Stimulated activated CD8-positive, alpha-beta memory T cell treated with anti-CD3 and anti-CD28 coated beads, Interleukin-7, amount 100 ng/mL, for 1 hour (primary cell): ENCODE data around the gene SNX17.
"Not testable (repeated sequence)": the region's sequence is repeated elsewhere in the genome, so short reads cannot be mapped to it uniquely, and the experiment has no call there.

Experiments used
- DNase-seq, 2 donors: peaks; one replicate each; pipeline ENCODE4 v3.0.0-alpha.2; 2020; ENCODE audit warnings: low read depth in 2 of 2

Gene SNX17

GRCh38 chr2:27370026-27370815 is at the start of gene SNX17, which contains the start of gene EIF2B4:
SNX17 (plus strand) TSS chr2:27370616; CDS start chr2:27370744, 128 bp downstream.
EIF2B4 (minus strand) TSS chr2:27370338; CDS start chr2:27370314, 24 bp downstream.
- DNase-seq: peak; percentile 97 to 98

- DNase-seq: no peak
Measured at GRCh38 chr2:27320958-27321543, 49.4 kb upstream of the SNX17 start.

- DNase-seq: no peak
Measured at GRCh38 chr2:27322301-27322765, 48.1 kb upstream of the SNX17 start.

GRCh38 chr2:27322766-27323595 is 47.4 kb upstream of the SNX17 start, which contains the start of gene MPV17:
MPV17 (minus strand) TSS chr2:27323097; CDS start chr2:27322517, 580 bp downstream.
- DNase-seq: peak; percentile 67 to 77

GRCh38 chr2:27323596-27324285 is 46.7 kb upstream of the SNX17 start:
- DNase-seq: no peak

GRCh38 chr2:27324720-27325119 is 45.7 kb upstream of the SNX17 start:
- DNase-seq: no peak

GRCh38 chr2:27335311-27335710 is 35.1 kb upstream of the SNX17 start:
- DNase-seq: no peak

GRCh38 chr2:27336173-27336572 is 34.2 kb upstream of the SNX17 start:
- no peak for DNase-seq

- no peak for DNase-seq
Measured at GRCh38 chr2:27347641-27348040, 22.8 kb upstream of the SNX17 start.

- DNase-seq: no peak
Measured at GRCh38 chr2:27350106-27350693, 20.2 kb upstream of the SNX17 start.

GRCh38 chr2:27351802-27352598 is 18.4 kb upstream of the SNX17 start:
- no peak for DNase-seq

GRCh38 chr2:27353386-27353761 is 17.0 kb upstream of the SNX17 start:
- not testable (repeated sequence) for DNase-seq

GRCh38 chr2:27353762-27354596 is 16.4 kb upstream of the SNX17 start:
- no peak for DNase-seq

- no peak for DNase-seq
Measured at GRCh38 chr2:27354597-27354927, 15.9 kb upstream of the SNX17 start.

- DNase-seq: peak in 1 of 2 donors; percentile 11
Measured at GRCh38 chr2:27356056-27356381, 14.4 kb upstream of the SNX17 start.

GRCh38 chr2:27356382-27357181 is 13.8 kb upstream of the SNX17 start, which contains the start of gene GTF3C2:
GTF3C2 (minus strand) TSS chr2:27356764; CDS start chr2:27343554, 13,210 bp downstream.
- DNase-seq: peak; percentile 82 to 87

- no peak for DNase-seq
Measured at GRCh38 chr2:27362678-27363420, 7.6 kb upstream of the SNX17 start.

- no peak for DNase-seq
Measured at GRCh38 chr2:27363933-27364332, 6.5 kb upstream of the SNX17 start.
